NCI-H1092 (cell line): ENCODE measurements around the gene STK24.

Experiments used
- DNase-seq: peaks from one replicate; lab custom pipeline; 2025; lab: John Stamatoyannopoulos, UW

STK24 gene

DNA sequence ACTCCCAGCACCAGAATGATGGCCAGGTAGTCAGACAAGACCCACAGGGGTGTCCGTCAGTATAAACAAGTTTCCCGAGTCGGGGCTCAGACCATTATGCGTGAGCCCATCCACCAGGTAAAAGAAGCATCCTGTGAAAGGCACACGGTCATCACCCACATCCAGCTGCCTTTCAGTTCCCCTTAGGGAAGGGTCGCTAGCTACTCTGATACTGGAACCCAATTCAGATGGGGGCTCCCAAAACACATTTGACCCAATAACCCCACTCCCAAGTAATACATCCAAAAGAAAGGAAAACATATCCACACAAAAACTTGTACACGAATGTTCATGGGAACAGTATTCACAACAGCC is 66.8 kb downstream of the STK24 start:
- DNase-seq, result no peak

GRCh38 chr13:98509271-98510155 is 67.4 kb downstream of the STK24 start:
- no peak for DNase-seq

DNA sequence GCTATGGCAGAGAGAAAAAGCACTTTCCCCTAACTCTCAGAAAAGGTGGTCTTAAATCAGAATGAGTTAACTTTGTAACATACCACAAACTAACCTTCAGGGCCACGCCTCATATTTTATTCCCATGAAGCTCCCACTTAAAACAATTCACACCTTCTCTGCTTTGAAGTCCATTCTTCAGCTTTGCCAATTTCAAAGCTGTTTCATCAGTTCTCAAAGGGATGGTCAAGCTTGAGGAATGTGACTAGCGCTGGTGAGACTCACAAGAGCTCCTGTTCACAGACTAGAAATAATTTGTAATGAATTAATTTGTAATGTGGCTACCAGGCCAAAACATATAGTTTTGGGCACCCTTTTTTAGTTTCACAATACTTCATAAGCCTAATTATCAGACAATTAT is 68.2 kb downstream of the STK24 start:
- no peak for DNase-seq

- DNase-seq, result no peak
Observed at GRCh38 chr13:98508280-98508679, 68.6 kb downstream of the STK24 start.

DNA sequence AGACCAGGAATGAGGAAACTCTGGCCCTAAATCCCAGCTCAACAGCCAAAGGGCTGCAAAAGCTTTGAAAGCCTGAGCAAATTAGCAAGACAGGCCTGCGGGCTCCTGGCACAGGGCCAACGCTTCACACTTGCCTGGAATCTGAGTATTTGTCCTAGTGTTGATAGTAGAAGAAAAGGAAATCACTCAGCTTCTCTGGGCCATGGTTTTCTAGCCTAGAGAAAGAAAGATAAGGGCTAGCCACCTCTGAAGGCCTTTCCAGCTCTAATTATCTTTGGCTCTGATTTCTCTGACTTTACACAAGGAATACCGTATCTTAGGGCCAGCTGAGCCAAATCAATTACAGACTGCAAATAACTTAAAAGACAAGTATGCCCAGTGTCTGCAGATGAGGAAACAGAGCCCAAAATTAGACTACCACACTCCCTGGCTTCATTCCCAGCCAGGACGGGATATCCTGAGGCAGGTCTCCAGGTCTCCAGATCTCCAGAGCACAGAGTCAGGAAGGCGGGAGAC is 69.6 kb downstream of the STK24 start:
- DNase-seq, result peak; percentile 38

DNA sequence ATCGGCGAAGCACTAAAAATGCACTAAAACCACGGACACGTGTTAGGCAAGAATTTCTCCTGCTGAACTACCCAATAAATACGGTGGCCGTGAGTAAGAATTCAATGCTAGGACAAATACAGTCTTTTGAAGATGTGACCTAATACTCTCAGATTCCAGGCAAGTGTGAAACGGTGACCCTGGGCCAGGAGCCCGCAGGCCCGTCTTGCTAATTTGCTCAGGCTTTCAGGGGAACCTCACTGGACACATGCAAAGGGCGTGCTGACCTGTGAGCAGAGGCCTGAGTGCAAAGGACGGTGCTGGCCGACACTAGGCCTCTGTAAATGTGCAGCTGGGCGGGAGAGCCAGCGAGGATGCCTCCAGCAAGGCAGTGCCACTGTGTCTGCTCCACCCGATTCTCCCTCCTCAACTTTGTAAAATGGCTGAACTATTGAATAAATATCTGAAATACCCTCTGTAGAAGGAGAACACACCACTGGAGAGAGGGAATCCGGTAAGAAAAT is 70.1 kb downstream of the STK24 start:
- no peak for DNase-seq

DNA sequence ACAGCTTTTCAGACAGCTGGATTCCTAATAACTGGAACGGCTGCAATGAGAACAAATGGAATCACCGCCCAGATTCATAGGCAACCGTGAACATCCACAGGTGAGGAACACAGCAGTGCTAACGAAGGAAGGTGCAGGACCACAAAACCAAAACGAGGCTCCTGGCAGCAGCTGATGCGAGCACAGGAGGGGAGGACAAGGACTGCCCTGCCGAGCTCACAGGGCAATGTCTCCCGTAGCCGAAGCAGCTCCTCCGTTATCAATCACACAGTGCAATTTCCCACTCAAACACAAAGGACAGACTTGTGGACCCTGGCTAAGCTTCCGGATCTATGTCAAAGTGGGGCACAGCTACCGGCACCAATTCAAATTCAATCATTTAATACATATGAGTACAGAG is 70.6 kb downstream of the STK24 start:
- DNase-seq, result no peak

- no peak for DNase-seq
Observed at GRCh38 chr13:98505217-98505616, 71.7 kb downstream of the STK24 start.

GRCh38 chr13:98504371-98504963 is 72.4 kb downstream of the STK24 start:
- DNase-seq, result no peak

DNA sequence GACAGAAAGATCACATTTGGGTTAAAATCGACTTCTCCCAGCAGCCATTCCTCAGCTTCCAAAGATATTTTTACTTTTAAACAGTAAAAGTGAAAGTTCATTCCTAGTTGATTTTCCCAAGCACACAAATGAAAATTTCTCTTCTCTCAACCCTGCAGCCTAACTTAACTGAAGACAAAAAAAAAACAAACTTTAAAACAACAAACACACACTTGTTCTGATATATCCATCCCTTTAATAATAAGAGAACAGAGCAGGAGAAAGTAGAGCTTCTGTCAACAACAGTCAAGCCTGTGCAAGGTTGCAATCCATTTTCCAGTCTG is 72.9 kb downstream of the STK24 start:
- DNase-seq, result no peak

GRCh38 chr13:98503175-98504028 is 73.5 kb downstream of the STK24 start:
- DNase-seq, result no peak

- no peak for DNase-seq
Observed at GRCh38 chr13:98500963-98501421, 75.9 kb downstream of the STK24 start.

DNA sequence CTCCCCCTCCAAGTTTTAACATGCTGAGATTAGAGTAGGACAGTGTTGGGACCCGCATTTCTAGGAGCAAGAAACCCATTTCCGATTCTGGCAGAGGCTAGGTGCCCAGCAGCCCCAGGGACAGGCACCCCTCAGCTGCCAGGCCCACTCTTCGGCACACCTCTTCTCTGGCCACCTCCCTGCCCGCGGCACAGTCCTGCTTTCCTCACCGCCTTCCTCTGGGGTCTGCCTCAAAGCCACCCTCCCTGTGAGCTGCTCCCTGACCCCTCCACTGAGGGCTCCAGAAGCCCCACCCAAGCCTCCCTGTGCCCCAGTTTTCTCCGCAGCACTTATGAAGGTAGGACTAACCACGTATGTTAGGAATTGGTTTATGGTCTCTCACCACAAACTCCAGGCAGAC is 79.9 kb downstream of the STK24 start:
- DNase-seq, result no peak

GRCh38 chr13:98496479-98496791 is 80.5 kb downstream of the STK24 start:
- no peak for DNase-seq

GRCh38 chr13:98495627-98496478 is 81.1 kb downstream of the STK24 start:
- DNase-seq, result no peak

GRCh38 chr13:98494769-98495168 is 82.1 kb downstream of the STK24 start:
- no peak for DNase-seq

DNA sequence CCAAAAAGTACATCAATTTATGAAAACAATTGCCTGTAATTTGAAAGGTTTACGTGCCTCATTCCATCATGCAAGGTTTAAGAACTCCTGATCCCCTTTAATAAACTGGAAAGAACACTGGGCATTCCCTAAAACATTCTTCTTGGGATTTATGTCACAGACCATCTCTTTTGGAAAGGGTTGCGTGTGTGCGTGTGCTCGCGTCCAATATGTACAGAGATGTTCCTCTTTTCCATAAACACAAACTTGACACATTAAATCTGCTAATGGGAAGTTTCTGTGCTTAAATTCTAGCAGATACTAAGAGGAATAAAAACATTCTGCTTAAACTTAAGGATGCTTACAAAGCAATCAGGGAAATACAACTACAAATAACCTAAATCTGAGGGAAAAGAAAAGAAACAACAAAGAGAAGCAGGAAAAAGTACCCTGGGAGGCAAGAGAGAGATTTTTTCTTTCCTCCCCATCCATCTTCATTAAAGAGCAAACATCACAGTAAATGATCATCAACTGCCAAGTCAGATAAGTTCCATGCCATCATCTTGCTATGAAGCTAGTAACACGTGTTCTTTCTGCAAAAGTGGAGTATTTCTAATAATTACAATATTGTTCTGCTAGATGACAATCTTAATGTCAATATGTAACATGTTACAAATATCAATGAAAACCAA is 83.7 kb downstream of the STK24 start:
- DNase-seq, result no peak

- DNase-seq, result no peak
Observed at GRCh38 chr13:98492335-98493041, 84.4 kb downstream of the STK24 start.

DNA sequence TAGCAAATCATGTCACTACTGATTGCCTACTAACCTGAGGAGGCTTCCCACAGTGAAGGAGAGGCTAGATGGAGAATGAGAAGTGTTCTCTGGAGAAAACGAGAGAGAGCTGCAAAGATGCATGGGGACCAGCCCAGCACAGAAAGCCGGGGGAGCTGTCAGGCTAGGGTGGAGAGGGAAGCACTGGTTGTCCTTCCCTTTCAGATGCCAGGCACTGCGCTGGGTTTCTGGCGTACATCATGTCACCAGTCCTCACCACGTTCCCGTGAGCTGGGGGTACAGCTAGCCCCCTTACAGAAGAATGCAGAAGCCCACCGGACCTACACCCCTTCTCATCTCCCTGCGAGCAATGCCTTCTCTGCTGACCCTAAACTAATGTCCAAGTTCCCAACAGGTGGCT is 86.0 kb downstream of the STK24 start:
- DNase-seq, result no peak

GRCh38 chr13:98490195-98490836 is 86.6 kb downstream of the STK24 start:
- DNase-seq, result no peak
